HepG2 (cell line): ENCODE results near the gene RNF11. TPM values are rescaled to one million over a fixed set of nuclear protein-coding genes. Genes with fewer than 3 reads are reported as not detected.
A peak's percentile ranks its signal among the peaks of the same experiment; 100 is the strongest.

ENCODE experiments used
- AKNA ChIP-seq: sonication (generic); formaldehyde crosslinking; IDR thresholded peaks from 2 replicates; pipeline ENCODE4 v1.4.0; 2020; ENCODE audit warnings: missing genetic modification reagents, borderline replicate concordance
- CENPX ChIP-seq: sonication (generic); formaldehyde crosslinking; IDR thresholded peaks from 2 replicates; pipeline ENCODE4 v1.9.0; 2021; ENCODE audit warnings: mild to moderate bottlenecking, missing genetic modification reagents, moderate library complexity
- ERF ChIP-seq: IDR thresholded peaks from 2 replicates; pipeline ENCODE4 v1.6.1; 2018; ENCODE audit warnings: missing biosample characterization, missing genetic modification reagents
- HDAC6 ChIP-seq: fragments of 200-600 bp; sonication (generic); IDR thresholded peaks from 2 replicates; pipeline ENCODE4 v1.7.0; 2017; ENCODE audit warnings: mild to moderate bottlenecking, antibody characterized with exemption, low read length, low read depth
- KLF16 ChIP-seq, 2 experiments: sonication (generic) in 1 of 2; formaldehyde crosslinking in 1 of 2; IDR thresholded peaks; 2 replicates each; pipeline versions ENCODE4 v1.6.1 to v1.8.0; 2016 to 2023; ENCODE audit warnings: missing genetic modification reagents in 2 of 2, missing compliant biosample characterization in 1 of 2
- MBD4 ChIP-seq: IDR thresholded peaks from 2 replicates; pipeline ENCODE4 v1.6.1; 2012; ENCODE audit warnings: low read length, inconsistent platforms, borderline replicate concordance
- NCOA1 ChIP-seq: sonication (generic); formaldehyde crosslinking; IDR thresholded peaks from 2 replicates; pipeline ENCODE4 v1.9.0; 2021; ENCODE audit warnings: missing genetic modification reagents
- RFXAP ChIP-seq: sonication (generic); formaldehyde crosslinking; IDR thresholded peaks from 2 replicates; pipeline ENCODE4 v1.4.0; 2020; ENCODE audit warnings: missing genetic modification reagents, borderline replicate concordance
- SAFB2 ChIP-seq: sonication (generic); formaldehyde crosslinking; IDR thresholded peaks from 2 replicates; pipeline ENCODE4 v1.5.1; 2020; ENCODE audit warnings: missing genetic modification reagents, low read depth, mild to moderate bottlenecking, borderline replicate concordance
- SAP130 ChIP-seq: IDR thresholded peaks from 2 replicates; pipeline ENCODE4 v1.6.1; 2016; ENCODE audit warnings: low read depth
- SOX5 ChIP-seq: IDR thresholded peaks from 2 replicates; pipeline ENCODE4 v1.6.1; 2016; ENCODE audit warnings: borderline replicate concordance
- TAF1 ChIP-seq: sonication (generic); formaldehyde crosslinking; IDR thresholded peaks from 2 replicates; pipeline ENCODE4 v1.4.0; 2020; ENCODE audit warnings: missing genetic modification reagents
- TBL1XR1 ChIP-seq: fragments of 150-350 bp; IDR thresholded peaks from 2 replicates; pipeline ENCODE4 v1.6.1; 2014; ENCODE audit warnings: borderline replicate concordance, low read length; ENCODE audit not compliant: partially characterized antibody
- ZFAT ChIP-seq: sonication (generic); formaldehyde crosslinking; conservative IDR thresholded peaks from 2 replicates; pipeline ENCODE4 v1.8.1; 2023; ENCODE audit warnings: missing genetic modification reagents, inconsistent platforms
- ZFX ChIP-seq: sonication (generic); formaldehyde crosslinking; IDR thresholded peaks from 2 replicates; pipeline ENCODE4 v1.4.0; 2020; ENCODE audit warnings: mild to moderate bottlenecking, low read depth, missing genetic modification reagents, moderate library complexity
- ZNF124 ChIP-seq: sonication (generic); formaldehyde crosslinking; IDR thresholded peaks from 2 replicates; pipeline ENCODE4 v1.4.0; 2020; ENCODE audit warnings: missing genetic modification reagents
- ZNF251 ChIP-seq: sonication (generic); formaldehyde crosslinking; IDR thresholded peaks from 2 replicates; pipeline ENCODE4 v1.9.0; 2021; ENCODE audit warnings: mild to moderate bottlenecking, missing genetic modification reagents
- ZNF543 ChIP-seq: sonication (generic); formaldehyde crosslinking; IDR thresholded peaks from 2 replicates; pipeline ENCODE4 v1.4.0; 2020; ENCODE audit warnings: mild to moderate bottlenecking, missing genetic modification reagents
- ZNF615 ChIP-seq: sonication (generic); formaldehyde crosslinking; IDR thresholded peaks from 2 replicates; pipeline ENCODE4 v1.5.0; 2020; ENCODE audit warnings: mild to moderate bottlenecking, missing genetic modification reagents, borderline replicate concordance
- ZNF772 ChIP-seq: sonication (generic); formaldehyde crosslinking; IDR thresholded peaks from 2 replicates; pipeline ENCODE4 v1.5.0; 2020; ENCODE audit warnings: mild to moderate bottlenecking, missing genetic modification reagents
- ZNF773 ChIP-seq: sonication (generic); formaldehyde crosslinking; IDR thresholded peaks from 2 replicates; pipeline ENCODE4 v1.4.0; 2020; ENCODE audit warnings: missing genetic modification reagents, borderline replicate concordance
- ZNF788 ChIP-seq: sonication (generic); formaldehyde crosslinking; IDR thresholded peaks from 2 replicates; pipeline ENCODE4 v1.5.0; 2020; ENCODE audit warnings: mild to moderate bottlenecking, missing genetic modification reagents, borderline replicate concordance
- ZSCAN29 ChIP-seq: sonication (generic); formaldehyde crosslinking; conservative IDR thresholded peaks from 2 replicates; pipeline ENCODE4 v1.4.0; 2020; ENCODE audit warnings: mild to moderate bottlenecking, missing genetic modification reagents
- ZSCAN31 ChIP-seq: sonication (generic); formaldehyde crosslinking; IDR thresholded peaks from 2 replicates; pipeline ENCODE4 v1.5.0; 2020; ENCODE audit warnings: low read depth, mild to moderate bottlenecking, missing genetic modification reagents
- polyA plus RNA-seq, 8 experiments: library from polyadenylated mRNA; depleted of rRNA in 3 of 8; stranded (reverse) in 7 of 8; unstranded in 1 of 8; fragments of >200 nt; fragmentation: Illumina TruSeq in 4 of 8; extraction: Trizol in 4 of 8; gene quantifications; 2 replicates each; pipeline versions ENCODE4 v1.2.1 to v1.2.3, GENCODE V29; 2011 to 2016; ENCODE audit warnings: low read depth in 4 of 8, missing spikeins in 1 of 8, mixed read lengths in 1 of 8; ENCODE audit not compliant: insufficient read depth in 1 of 8
- total RNA-seq, 5 experiments: library from RNA; depleted of rRNA; stranded (reverse); fragments of >200 nt; fragmentation: Illumina TruSeq; extraction: Trizol; gene quantifications; 2 replicates each; pipeline ENCODE4 v1.2.3, GENCODE V29; 2016; ENCODE audit warnings: low read depth in 1 of 5
- TF ChIP-seq, protein P1 (sequence below): sonication (generic); formaldehyde crosslinking; IDR thresholded peaks from 2 replicates; pipeline ENCODE4 v1.9.0; 2021; ENCODE audit warnings: missing genetic modification reagents, borderline replicate concordance

Gene RNF11
- total and polyA plus RNA-seq, 2 of the 13 experiments (the other 11 are each of a cell fraction or from before 2014, with no cell fraction given): 41.2 to 48.8 TPM

GRCh38 chr1:51235673-51236530, at the start of gene RNF11 (continued):
- TF ChIP-seq ZNF788 (CRISPR knock-in tag): peak; percentile 75; the same call in 1 of the 2 replicates
- no peak; the same call in 1 of the 2 replicates for TF ChIP-seq ZNF543
- no peak for TF ChIP-seq HDAC6
- TF ChIP-seq RFXAP (CRISPR knock-in tag): peak; percentile 40; the same call in 1 of the 2 replicates
- no peak for TF ChIP-seq ZFAT
- TF ChIP-seq SOX5 (CRISPR knock-in tag): peak; percentile 23; the same call in 1 of the 2 replicates
- no peak for TF ChIP-seq MBD4
- TF ChIP-seq, protein P1, sequence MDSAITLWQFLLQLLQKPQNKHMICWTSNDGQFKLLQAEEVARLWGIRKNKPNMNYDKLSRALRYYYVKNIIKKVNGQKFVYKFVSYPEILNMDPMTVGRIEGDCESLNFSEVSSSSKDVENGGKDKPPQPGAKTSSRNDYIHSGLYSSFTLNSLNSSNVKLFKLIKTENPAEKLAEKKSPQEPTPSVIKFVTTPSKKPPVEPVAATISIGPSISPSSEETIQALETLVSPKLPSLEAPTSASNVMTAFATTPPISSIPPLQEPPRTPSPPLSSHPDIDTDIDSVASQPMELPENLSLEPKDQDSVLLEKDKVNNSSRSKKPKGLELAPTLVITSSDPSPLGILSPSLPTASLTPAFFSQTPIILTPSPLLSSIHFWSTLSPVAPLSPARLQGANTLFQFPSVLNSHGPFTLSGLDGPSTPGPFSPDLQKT (CRISPR knock-in tag): no peak
- TF ChIP-seq NCOA1 (CRISPR knock-in tag): no peak
- TF ChIP-seq ERF (CRISPR knock-in tag): 0 out of 2 replicates have a peak, but pooled peaks have one; percentile 20
- no peak for TF ChIP-seq ZNF773 (CRISPR knock-in tag)
- no peak for TF ChIP-seq ZNF124
- TF ChIP-seq ZSCAN29 (CRISPR knock-in tag): no peak
- peak; percentile 84 for TF ChIP-seq TAF1 (CRISPR knock-in tag)
- no peak for TF ChIP-seq ZNF251 (CRISPR knock-in tag)
- 0 out of 2 replicates have a peak, but pooled peaks have one; percentile 26 for TF ChIP-seq SAFB2 (CRISPR knock-in tag)
- TF ChIP-seq SAP130: peak; percentile 81; the same call in 1 of the 2 replicates
- peak; percentile 86 for TF ChIP-seq ZFX (CRISPR knock-in tag)
- no peak for TF ChIP-seq TBL1XR1
- no peak for TF ChIP-seq ZNF772
- TF ChIP-seq ZNF615 (CRISPR knock-in tag): no peak
- no peak for TF ChIP-seq CENPX (CRISPR knock-in tag)
- TF ChIP-seq KLF16 (CRISPR knock-in tag; IDR thresholded peaks at IDR 0.05): peak in 1 of 2 experiments; percentile 47; a peak in 1 of 4 replicates
- no peak for TF ChIP-seq ZSCAN31 (CRISPR knock-in tag)
- TF ChIP-seq AKNA (CRISPR knock-in tag): no peak
